Epidermal melanocyte (primary cell): ENCODE results near the gene ZNF345.

Experiments used
- DNase-seq: peaks from one replicate; pipeline ENCODE4 v3.0.0; 2011; ENCODE audit warnings: low spot score; ENCODE audit not compliant: insufficient read length

Gene ZNF345

DNA sequence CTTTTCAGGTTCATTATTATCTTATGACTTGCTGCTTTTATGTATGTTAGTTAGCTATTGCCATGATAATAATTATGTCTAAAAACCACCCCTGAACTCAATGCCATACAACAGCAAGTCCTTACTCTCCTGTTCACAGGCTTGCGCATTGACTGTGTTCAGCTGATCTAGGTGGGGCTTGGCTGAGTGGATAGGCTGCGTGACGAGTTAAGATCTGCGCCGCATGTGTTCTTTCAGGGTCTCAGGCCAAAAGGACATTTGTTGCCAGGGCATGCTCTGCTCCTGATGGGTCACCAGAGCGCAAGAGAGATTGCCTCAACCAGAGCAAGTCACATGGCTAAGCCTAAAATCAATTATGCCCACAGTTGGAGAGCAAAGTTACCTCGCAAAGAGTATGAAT, 66.3 kb downstream of the ZNF345 start:
- DNase-seq, result no peak

DNA sequence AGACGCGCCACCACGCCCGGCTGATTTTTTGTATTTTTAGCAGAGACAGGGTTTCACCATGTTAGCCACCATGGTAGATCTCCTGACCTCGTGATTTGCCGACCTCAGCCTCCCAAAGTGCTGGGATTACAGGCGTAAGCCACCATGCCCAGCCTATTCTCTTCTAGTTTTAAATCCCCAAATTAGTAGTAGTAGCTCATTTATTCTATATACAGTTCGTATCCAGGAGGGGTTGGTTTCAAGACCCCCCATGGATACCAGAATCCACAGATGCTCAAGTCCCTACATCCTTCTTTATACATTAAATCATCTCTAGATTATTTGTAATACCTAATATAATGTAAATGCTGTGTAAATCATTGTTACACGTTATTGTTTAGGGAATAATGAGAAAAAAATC, 67.4 kb downstream of the ZNF345 start:
- DNase-seq, result no peak
